GM10266 (cell line): ENCODE results near the gene VPS13D.
"Not testable (repeated sequence)": the region's sequence is repeated elsewhere in the genome, so short reads cannot be mapped to it uniquely, and the experiment has no call there.

Experiments
- DNase-seq: peaks from one replicate; pipeline ENCODE4 v3.0.0; 2012; ENCODE audit errors: extremely low spot score
- TF ChIP-seq, protein P1 (sequence below): IDR thresholded peaks from 2 replicates; pipeline ENCODE4 v1.5.1; 2012; ENCODE audit warnings: mild to moderate bottlenecking, low read depth; ENCODE audit not compliant: control insufficient read depth, insufficient read depth; ENCODE audit errors: missing control alignments

VPS13D gene

DNA sequence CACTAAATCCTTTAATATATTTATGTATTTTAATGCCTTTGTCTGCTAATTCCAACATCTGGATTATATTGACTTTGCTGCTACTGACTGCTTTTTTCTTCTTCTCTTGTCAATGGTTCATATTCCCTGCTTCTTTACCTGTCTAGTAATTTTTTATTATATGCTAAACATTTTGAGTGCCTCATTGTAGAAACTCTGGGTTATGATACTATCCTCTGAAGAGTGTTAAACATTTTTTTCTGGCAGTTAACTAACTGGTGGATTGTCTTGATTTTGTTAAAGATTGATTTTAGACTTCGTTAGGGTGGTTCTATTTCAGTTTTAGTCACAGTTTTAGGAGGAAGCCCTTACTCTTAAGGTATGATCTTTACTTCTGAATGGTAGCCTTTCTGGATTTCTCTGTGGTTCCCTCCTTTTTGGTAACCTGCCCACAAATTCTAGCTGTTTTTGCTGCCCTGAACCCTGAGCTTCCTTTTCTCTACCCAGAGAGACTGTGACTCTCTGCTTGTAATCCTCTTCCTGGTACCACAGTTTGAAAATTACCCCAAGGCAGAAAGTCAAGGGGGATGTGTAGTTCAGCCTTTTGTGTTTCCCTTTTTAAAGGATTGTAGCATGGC is 306.3 kb downstream of the VPS13D start:
- DNase-seq: no peak
- TF ChIP-seq, protein P1, sequence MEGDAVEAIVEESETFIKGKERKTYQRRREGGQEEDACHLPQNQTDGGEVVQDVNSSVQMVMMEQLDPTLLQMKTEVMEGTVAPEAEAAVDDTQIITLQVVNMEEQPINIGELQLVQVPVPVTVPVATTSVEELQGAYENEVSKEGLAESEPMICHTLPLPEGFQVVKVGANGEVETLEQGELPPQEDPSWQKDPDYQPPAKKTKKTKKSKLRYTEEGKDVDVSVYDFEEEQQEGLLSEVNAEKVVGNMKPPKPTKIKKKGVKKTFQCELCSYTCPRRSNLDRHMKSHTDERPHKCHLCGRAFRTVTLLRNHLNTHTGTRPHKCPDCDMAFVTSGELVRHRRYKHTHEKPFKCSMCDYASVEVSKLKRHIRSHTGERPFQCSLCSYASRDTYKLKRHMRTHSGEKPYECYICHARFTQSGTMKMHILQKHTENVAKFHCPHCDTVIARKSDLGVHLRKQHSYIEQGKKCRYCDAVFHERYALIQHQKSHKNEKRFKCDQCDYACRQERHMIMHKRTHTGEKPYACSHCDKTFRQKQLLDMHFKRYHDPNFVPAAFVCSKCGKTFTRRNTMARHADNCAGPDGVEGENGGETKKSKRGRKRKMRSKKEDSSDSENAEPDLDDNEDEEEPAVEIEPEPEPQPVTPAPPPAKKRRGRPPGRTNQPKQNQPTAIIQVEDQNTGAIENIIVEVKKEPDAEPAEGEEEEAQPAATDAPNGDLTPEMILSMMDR: no peak

DNA sequence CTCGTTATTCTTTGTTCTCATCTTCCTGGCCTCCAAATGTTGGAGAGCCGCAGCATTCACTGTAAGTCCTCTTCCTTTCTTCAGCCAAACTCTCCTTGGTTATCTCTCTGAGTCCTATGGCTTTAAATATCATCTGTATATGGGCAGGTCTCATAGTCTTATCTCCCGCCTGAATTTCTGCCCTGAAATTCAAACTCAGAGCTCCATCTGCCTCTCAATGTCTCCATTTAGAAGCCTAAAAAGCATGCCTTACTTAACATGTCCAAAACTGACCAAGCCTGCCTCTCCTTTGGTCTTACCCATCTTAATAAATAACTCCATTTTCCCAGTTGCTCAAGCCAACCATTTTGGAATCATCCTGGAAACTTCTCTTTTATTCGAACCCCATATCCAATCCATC is 307.5 kb downstream of the VPS13D start:
- TF ChIP-seq, protein P1: no peak
- DNase-seq: no peak

DNA sequence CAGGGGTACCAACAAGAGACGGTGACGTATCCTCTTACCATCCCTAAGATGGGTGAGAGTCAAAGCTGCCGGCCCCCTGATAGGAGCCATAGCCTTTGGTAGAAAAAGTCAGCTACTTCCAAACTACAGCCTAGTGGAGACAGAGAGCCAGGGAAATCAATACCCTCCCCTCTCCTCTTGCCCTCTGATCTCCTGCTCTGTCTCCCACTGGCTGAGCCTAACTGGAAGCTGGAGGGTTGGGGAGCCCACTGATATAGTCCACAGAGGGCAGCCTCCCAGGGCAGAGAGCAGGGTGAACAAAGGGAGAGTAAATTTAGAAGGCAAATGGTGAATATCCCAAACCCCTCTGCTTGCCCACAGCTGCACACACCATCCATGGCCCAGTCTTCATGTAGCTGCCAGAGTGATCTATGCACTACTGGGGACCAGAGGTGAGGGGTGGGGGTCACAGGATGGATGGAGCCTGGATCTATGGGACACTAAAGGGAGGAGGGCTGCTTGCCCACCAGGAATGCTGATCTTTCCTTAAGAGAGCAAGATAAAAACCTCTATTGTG is 308.2 kb downstream of the VPS13D start:
- DNase-seq: no peak
- TF ChIP-seq, protein P1: no peak

DNA sequence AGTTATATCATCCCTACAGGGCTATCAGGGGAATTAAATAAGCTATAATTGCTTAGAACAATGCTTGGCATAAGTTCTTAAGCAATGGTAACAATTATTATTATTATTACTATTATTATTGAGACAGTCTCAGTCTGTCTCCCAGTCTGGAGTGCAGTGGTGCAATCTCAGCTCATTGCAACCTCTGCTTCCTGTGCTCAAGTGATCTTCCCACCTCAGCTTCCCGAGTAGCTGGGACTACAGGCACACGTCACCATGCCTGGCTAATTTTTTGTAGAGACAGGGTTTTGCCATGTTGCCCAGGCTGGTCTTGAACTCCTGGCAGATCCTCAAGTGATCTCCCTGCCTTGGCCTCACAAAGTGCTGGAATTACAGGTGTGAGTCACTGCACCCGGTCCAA is 308.7 kb downstream of the VPS13D start:
- DNase-seq: not testable (repeated sequence)

DNA sequence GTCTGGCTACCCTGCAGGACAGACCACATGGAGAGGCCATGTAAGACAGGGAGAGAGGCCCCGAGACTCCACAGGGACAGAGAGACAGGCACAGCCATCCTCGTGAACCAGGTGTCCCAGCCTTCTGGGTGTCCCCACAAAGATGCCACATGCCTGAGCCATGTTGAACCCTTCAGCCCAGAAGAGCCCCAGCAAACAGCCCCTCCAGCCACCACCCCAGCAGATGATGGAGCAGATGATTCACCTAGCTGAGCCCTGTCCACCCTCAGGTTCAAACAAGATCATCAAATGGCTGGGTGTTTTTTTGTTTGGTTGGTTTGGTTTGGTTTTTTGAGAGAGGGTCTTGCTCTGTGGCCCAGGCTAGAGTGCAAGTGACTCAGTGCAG is 309.5 kb downstream of the VPS13D start:
- DNase-seq: no peak
- TF ChIP-seq, protein P1: no peak

DNA sequence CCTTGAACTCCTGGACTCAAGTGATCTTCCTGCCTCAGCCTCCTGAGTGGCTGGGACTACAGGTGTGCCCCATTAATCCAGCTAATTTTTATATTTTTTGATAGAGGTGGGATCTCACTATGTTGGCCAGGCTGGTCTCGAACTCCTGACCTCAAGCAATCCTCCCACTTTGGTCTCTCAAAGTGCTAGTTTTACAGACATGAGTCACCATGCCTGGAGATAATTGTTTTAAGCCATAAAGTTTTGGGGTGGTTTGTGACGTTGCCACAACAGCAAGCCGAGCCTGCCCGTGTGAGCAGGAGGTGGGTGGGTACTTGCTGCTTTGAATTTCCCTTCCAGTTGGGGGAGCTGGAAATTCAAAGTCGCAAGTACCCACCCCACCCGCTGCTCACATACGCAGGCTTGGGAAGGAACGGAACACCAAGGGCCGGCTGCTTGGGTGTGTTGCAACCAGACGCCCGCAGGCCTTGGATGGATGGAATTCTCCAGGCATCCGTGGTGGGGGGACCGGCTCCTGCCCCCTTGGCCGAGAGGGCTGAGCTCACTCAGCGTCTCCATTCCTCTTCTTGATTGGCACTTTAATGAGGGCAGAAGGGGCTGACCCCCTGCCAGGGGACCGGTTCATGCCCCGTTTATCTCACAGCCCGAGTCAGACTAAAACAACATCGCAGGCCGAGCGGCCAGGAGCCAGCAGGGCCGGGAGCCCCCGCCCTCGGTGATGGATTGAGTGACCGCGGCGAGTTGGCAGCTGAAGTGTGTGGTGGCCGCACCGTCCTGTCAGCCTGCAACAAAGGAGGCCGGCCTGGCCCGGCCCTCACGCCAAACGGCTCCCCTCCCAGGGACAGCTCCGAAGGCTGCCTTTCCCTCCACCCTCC is 310.1 kb downstream of the VPS13D start:
- TF ChIP-seq, protein P1: no peak
- DNase-seq: no peak

DNA sequence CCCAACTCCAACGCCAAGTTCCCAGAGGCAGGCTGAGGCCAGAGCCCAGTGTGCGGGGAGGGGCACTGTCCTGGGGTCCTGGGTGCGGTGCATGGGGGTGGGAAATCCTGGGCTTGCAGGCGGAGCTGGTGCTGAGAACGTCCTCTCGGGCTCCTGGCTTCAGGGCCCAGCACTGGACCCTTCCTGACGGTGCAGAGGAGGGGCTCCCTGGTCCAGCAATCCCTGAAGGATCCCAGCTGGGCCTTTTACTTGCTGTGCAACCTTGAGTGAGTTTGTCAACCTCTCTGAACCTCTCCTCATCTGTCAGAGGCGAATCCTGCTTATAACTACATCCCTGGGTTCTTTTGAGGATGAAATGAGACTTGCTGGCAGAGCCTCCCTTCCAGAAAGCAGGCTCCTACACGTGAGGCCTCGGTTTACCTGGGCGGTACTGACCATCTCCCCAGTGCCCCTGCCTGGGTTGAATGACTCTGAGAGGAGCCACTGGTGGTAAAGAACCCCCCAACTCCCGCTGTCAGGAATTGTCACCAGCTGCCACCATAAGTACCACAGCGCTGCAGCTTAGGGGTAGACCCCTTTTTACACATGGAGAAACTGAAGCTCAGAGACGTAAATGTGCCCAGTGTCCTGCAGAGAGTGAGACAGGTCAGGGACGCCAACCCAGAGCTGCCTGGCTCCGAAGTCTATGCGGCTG is 310.9 kb downstream of the VPS13D start:
- TF ChIP-seq, protein P1: no peak
- no peak for DNase-seq
